Neural cell (in vitro differentiated cells): Measurements from ENCODE around the gene CD300LB. TPM values are rescaled to one million over a fixed set of nuclear protein-coding genes. Genes with fewer than 3 reads are reported as not detected.

Experiments
- H2AFZ ChIP-seq: fragments of 200-600, 300-800 bp; sonication (generic), shearing (Covaris generic); 2 replicates; pipeline ENCODE4 v1.6.0; 2014; ENCODE audit warnings: low read depth, mild to moderate bottlenecking, antibody characterized with exemption, low read length, moderate library complexity
- H3F3A ChIP-seq: fragments of 200-600 bp; shearing (Covaris generic); 2 replicates; pipeline ENCODE4 v1.6.1; 2016; ENCODE audit warnings: mild to moderate bottlenecking, moderate library complexity, mixed read lengths, antibody characterized with exemption, low read length; ENCODE audit not compliant: insufficient read depth, poor library complexity, severe bottlenecking
- H3K27ac ChIP-seq: fragments of 200-600, 300-800 bp; sonication (generic), shearing (Covaris generic); 2 replicates; pipeline ENCODE4 v1.5.1; 2014; ENCODE audit warnings: mild to moderate bottlenecking, low read length, moderate library complexity
- H3K27me3 ChIP-seq: fragments of 300-800, 200-600 bp; sonication (generic), shearing (Covaris generic); 2 replicates; pipeline ENCODE4 v1.6.0; 2014; ENCODE audit warnings: mild to moderate bottlenecking, low read depth, low read length, moderate library complexity; ENCODE audit not compliant: insufficient read depth
- H3K36me3 ChIP-seq: fragments of 300-800, 200-600 bp; sonication (generic), shearing (Covaris generic); 2 replicates; pipeline ENCODE4 v1.5.1; 2014; ENCODE audit warnings: mild to moderate bottlenecking, antibody characterized with exemption, low read length, moderate library complexity; ENCODE audit not compliant: insufficient read depth
- H3K4me2 ChIP-seq: fragments of 300-800, 200-600 bp; sonication (generic), shearing (Covaris generic); 2 replicates; pipeline ENCODE4 v1.6.0; 2014; ENCODE audit warnings: mild to moderate bottlenecking, low read length
- H3K4me3 ChIP-seq: fragments of 300-800, 200-600 bp; sonication (generic), shearing (Covaris generic); 2 replicates; pipeline ENCODE4 v1.5.1; 2014; ENCODE audit warnings: mild to moderate bottlenecking, low read length, moderate library complexity
- H3K79me2 ChIP-seq: fragments of 200-600 bp; shearing (Covaris generic); replicated peaks from 2 replicates; pipeline ENCODE4 v1.6.0; 2014; ENCODE audit warnings: mild to moderate bottlenecking, low read length, moderate library complexity; ENCODE audit not compliant: insufficient read depth
- H3K9ac ChIP-seq: fragments of 300-800, 200-600 bp; sonication (generic), shearing (Covaris generic); 2 replicates; pipeline ENCODE4 v1.6.1; 2016; ENCODE audit warnings: mild to moderate bottlenecking, low read length, mixed read lengths
- H3K9me2 ChIP-seq: fragments of 200-600 bp; shearing (Covaris generic); 2 replicates; pipeline ENCODE4 v1.6.1; 2016; ENCODE audit warnings: mild to moderate bottlenecking, low read length, mixed read lengths; ENCODE audit not compliant: insufficient read depth
- H3K9me3 ChIP-seq: fragments of 200-600, 300-800 bp; sonication (generic), shearing (Covaris generic); 2 replicates; pipeline ENCODE4 v1.6.1; 2016; ENCODE audit warnings: mild to moderate bottlenecking, mixed run types, low read length, moderate library complexity, mixed read lengths
- H4K20me1 ChIP-seq: fragments of 200-600 bp; shearing (Covaris generic); 2 replicates; pipeline ENCODE4 v1.6.1; 2016; ENCODE audit warnings: mild to moderate bottlenecking, mixed run types; ENCODE audit not compliant: insufficient read depth
- EP300 ChIP-seq: fragments of 450-650 bp; conservative IDR thresholded peaks from 2 replicates; pipeline ENCODE4 v1.6.1; 2014; ENCODE audit warnings: antibody characterized with exemption, mild to moderate bottlenecking, moderate library complexity; ENCODE audit not compliant: poor library complexity, severe bottlenecking
- EZH2 ChIP-seq: fragments of 200-600, 300-800 bp; shearing (Covaris generic), sonication (generic); IDR thresholded peaks from 2 replicates; pipeline ENCODE4 v1.6.1; 2014; ENCODE audit warnings: antibody characterized with exemption, low read length, borderline replicate concordance, mild to moderate bottlenecking; ENCODE audit not compliant: insufficient read depth, poor library complexity, severe bottlenecking
- MXI1 ChIP-seq: fragments of 450-650 bp; conservative IDR thresholded peaks from 2 replicates; pipeline ENCODE4 v1.6.1; 2014; ENCODE audit warnings: antibody characterized with exemption, mild to moderate bottlenecking; ENCODE audit not compliant: poor library complexity, severe bottlenecking
- POLR2AphosphoS5 ChIP-seq: IDR thresholded peaks from 2 replicates; pipeline ENCODE4 v1.6.1; 2012
- RAD21 ChIP-seq: fragments of 450-650 bp; conservative IDR thresholded peaks from 2 replicates; pipeline ENCODE4 v1.6.1; 2014; ENCODE audit warnings: antibody characterized with exemption, mild to moderate bottlenecking, moderate library complexity
- REST ChIP-seq: IDR thresholded peaks from 2 replicates; pipeline ENCODE4 v1.6.1; 2012; ENCODE audit warnings: borderline replicate concordance
- SMC3 ChIP-seq: fragments of 450-650 bp; conservative IDR thresholded peaks from 2 replicates; pipeline ENCODE4 v1.6.1; 2014; ENCODE audit warnings: antibody characterized with exemption, mild to moderate bottlenecking, moderate library complexity; ENCODE audit not compliant: poor library complexity
- TAF1 ChIP-seq: IDR thresholded peaks from 2 replicates; pipeline ENCODE4 v1.6.1; 2012; ENCODE audit warnings: low read depth
- polyA plus RNA-seq: library from polyadenylated mRNA; depleted of rRNA; stranded (reverse); fragments of >200 nt; gene quantifications from 2 replicates; pipeline ENCODE4 v1.2.3, GENCODE V29; 2014
- TF ChIP-seq, protein P1 (sequence below): fragments of 450-650 bp; IDR thresholded peaks from 2 replicates; pipeline ENCODE4 v1.5.1; 2014; ENCODE audit warnings: antibody characterized with exemption, mild to moderate bottlenecking, moderate library complexity; ENCODE audit not compliant: poor library complexity, severe bottlenecking

CD300LB gene
- polyA plus RNA-seq, 1 donor from 2014 or later: not detected

- Histone ChIP-seq H3K9me2 (no peaks in the 10 kb centered on the region), H3K9me3 (no peaks in the 10 kb centered on the region), H3K9ac (no peak overlapping the region), H3K79me2 (no peaks in the 10 kb centered on the region), H2AFZ (no peak overlapping the region), H3K4me3 (no peak overlapping the region), H3F3A (no peaks in the 10 kb centered on the region), H4K20me1 (no peaks in the 10 kb centered on the region), H3K36me3 (no peaks in the 10 kb centered on the region), H3K27ac (no peak overlapping the region), H3K4me2 (no peak overlapping the region), H3K27me3 (no peaks in the 10 kb centered on the region)
- TF ChIP-seq REST: no peak
- no peak for TF ChIP-seq RAD21
- TF ChIP-seq POLR2AphosphoS5: no peak
- TF ChIP-seq SMC3: no peak
- TF ChIP-seq MXI1: no peak
- no peak for TF ChIP-seq EP300
- TF ChIP-seq EZH2: no peak
- no peak for TF ChIP-seq TAF1
- TF ChIP-seq, protein P1, sequence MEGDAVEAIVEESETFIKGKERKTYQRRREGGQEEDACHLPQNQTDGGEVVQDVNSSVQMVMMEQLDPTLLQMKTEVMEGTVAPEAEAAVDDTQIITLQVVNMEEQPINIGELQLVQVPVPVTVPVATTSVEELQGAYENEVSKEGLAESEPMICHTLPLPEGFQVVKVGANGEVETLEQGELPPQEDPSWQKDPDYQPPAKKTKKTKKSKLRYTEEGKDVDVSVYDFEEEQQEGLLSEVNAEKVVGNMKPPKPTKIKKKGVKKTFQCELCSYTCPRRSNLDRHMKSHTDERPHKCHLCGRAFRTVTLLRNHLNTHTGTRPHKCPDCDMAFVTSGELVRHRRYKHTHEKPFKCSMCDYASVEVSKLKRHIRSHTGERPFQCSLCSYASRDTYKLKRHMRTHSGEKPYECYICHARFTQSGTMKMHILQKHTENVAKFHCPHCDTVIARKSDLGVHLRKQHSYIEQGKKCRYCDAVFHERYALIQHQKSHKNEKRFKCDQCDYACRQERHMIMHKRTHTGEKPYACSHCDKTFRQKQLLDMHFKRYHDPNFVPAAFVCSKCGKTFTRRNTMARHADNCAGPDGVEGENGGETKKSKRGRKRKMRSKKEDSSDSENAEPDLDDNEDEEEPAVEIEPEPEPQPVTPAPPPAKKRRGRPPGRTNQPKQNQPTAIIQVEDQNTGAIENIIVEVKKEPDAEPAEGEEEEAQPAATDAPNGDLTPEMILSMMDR: no peak
Measured at GRCh38 chr17:74524653-74525464, 6.4 kb downstream of the CD300LB start.

GRCh38 chr17:74523308-74523707 is 8.0 kb downstream of the CD300LB start:
- no peaks in the 10 kb centered on the region for H3F3A ChIP-seq
- no peak overlapping the region for H3K4me2 ChIP-seq
- no peaks in the 10 kb centered on the region for H4K20me1 ChIP-seq
- no peaks in the 10 kb centered on the region for H3K36me3 ChIP-seq
- H3K9me3 ChIP-seq: no peaks in the 10 kb centered on the region
- no peaks in the 10 kb centered on the region for H3K79me2 ChIP-seq
- TF ChIP-seq, protein P1: no peak
- TF ChIP-seq EP300 (no peak), REST (no peak), EZH2 (no peak)
- no peaks in the 10 kb centered on the region for H3K27me3 ChIP-seq
- H3K9me2 ChIP-seq: no peaks in the 10 kb centered on the region
- no peak overlapping the region for H2AFZ ChIP-seq
- no peak overlapping the region for H3K4me3 ChIP-seq
- no peak overlapping the region for H3K27ac ChIP-seq
- no peak overlapping the region for H3K9ac ChIP-seq
